AG09319 (cell line): ENCODE results near the gene TBC1D2B.
A peak's percentile ranks its signal among the peaks of the same experiment; 100 is the strongest.

ENCODE experiments used
- DNase-seq: peaks from one replicate; pipeline ENCODE4 v3.0.0-alpha.2; 2010; ENCODE audit warnings: low read depth; ENCODE audit errors: extremely low read depth
- CTCF ChIP-seq: IDR thresholded peaks from 2 replicates; pipeline ENCODE4 v1.5.1; 2011; ENCODE audit warnings: low read depth, mild to moderate bottlenecking, inconsistent platforms, low read length, moderate library complexity

TBC1D2B gene

GRCh38 chr15:78004919-78005634 lies 72.4 kb downstream of the TBC1D2B start:
- peak; percentile 41 for TF ChIP-seq CTCF
- peak; percentile 81 for DNase-seq

GRCh38 chr15:78004222-78004727 lies 73.2 kb downstream of the TBC1D2B start:
- DNase-seq = no peak
- no peak for TF ChIP-seq CTCF

- no peak for DNase-seq
- no peak for TF ChIP-seq CTCF
Observed at GRCh38 chr15:78003539-78004008, 73.9 kb downstream of the TBC1D2B start.

- TF ChIP-seq CTCF = no peak
- DNase-seq = no peak
Observed at GRCh38 chr15:78002996-78003395, 74.5 kb downstream of the TBC1D2B start.

GRCh38 chr15:78001656-78002055 lies 75.9 kb downstream of the TBC1D2B start:
- no peak for DNase-seq

GRCh38 chr15:78000927-78001249 lies 76.6 kb downstream of the TBC1D2B start:
- no peak for TF ChIP-seq CTCF
- DNase-seq = no peak

More at GRCh38 chr15:78001656-78002055, 75.9 kb downstream of the TBC1D2B start:
- TF ChIP-seq CTCF = no peak

- TF ChIP-seq CTCF = peak; percentile 32
- DNase-seq = no peak
Observed at GRCh38 chr15:78000091-78000926, 77.2 kb downstream of the TBC1D2B start.
